ENCODE measurements around the gene ADCY5.

Gene ADCY5

DNA sequence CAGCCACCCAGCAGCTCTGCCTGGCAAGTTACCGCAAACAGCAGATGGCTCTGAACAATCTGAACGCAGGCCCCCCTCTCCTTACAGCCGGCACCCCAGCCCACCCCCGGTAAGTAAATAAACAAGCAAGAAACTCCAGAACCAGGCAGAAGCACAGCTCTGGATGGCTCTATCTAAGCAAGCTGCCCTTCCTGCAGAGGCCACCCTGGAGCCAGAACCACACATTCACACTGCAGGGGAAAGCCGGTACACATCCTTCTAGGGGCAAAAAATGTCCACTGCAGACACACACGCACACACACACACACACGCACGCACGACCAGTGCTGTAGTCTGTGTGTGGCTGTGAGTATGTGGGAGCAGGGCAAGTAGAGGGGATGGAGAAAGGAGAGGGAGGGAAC is 63.9 kb downstream of the ADCY5 start:
- Histone ChIP-seq H3K9ac (ENCODE audit: low read length) (no peak overlapping the region), H3K27ac (ENCODE audit: low read depth, low read length) (peak overlapping the region; percentile 97), H3K4me1 (ENCODE audit: control insufficient read depth, insufficient read depth, low read length) (peaks cover 77% of the 10 kb centered on the region)

DNA sequence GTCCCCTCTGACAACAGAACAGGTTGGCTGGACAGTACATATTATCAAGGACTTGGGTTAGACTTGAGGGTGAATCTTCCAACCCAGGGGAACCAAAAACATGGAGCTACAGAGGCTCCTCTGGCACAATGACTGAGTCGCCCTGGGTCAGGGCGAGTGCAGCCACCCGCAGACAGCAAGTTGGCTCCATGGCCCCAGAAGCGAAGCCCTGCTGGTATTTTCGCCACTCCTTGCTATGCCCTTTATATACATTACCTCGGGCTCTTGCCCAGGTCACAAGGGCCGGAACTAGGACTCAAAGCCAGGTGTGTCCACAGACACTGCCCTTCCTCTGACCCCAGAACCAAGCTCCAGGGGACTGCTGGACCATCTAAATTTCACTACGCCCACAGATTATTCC is 64.6 kb downstream of the ADCY5 start:
- no peak overlapping the region for H3K4me3 ChIP-seq (ENCODE audit: low read length)
- peak overlapping the region; percentile 97 for H3K27ac ChIP-seq (ENCODE audit: low read depth, low read length)
- H3K4me1 ChIP-seq (ENCODE audit: control insufficient read depth, insufficient read depth, low read length) = peaks cover 77% of the 10 kb centered on the region
- no peaks in the 10 kb centered on the region for H3K27me3 ChIP-seq (ENCODE audit: control insufficient read depth, insufficient read depth, low read length)
- no peaks in the 10 kb centered on the region for H3K36me3 ChIP-seq (ENCODE audit: control insufficient read depth, insufficient read depth, low read length)
- H3K9ac ChIP-seq (ENCODE audit: low read length) = no peak overlapping the region

More for the DNA sequence above, 63.9 kb downstream of the ADCY5 start:
- Histone ChIP-seq H3K27me3 (ENCODE audit: control insufficient read depth, insufficient read depth, low read length) (no peaks in the 10 kb centered on the region), H3K36me3 (ENCODE audit: control insufficient read depth, insufficient read depth, low read length) (no peaks in the 10 kb centered on the region), H3K4me3 (ENCODE audit: low read length) (no peak overlapping the region)

DNA sequence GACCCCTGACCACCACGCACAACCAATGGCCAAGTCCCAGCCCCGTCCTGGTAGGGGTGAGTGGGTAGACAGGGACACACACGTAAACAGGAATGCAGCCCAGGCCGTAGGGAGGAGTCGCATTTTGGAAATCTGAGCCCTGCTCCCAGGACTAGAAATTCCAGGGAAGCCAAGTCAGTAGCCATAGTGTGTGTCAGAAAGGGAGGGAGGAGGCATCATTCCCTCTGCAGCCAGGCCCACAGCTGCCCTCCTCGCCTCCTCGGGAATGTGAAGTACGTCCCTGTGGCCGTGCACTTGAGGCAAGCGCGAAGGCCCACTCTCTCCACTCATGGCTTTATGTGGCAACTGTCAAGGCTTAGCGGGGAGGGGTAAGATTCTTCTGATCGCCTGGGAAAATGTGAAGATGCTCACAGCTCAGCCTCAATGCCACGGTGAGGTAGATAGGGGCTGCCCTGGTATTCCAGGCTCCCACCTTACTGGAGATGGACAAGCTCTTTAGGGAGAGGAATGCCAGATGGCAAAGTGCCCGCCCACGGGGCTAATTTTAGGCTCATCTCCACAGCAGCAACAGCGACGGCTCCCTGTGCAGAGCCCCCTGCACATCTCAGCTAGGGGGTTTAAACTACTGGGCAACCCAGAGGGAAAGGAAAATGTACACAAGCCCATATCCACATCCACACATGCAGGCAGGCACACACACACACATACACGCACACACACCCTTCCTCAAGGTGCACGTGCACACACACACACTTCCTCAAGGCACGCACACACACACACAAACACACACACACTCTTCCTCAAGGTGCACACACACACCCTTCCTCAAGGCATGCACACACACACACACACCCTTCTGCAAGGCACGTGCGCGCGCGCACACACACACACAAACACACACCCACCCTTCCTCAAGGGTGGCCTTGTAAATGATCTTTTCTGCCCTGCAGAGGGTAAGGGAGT is 65.5 kb downstream of the ADCY5 start:
- H3K4me1 ChIP-seq (ENCODE audit: control insufficient read depth, insufficient read depth, low read length) = peaks cover 69% of the 10 kb centered on the region
- H3K4me3 ChIP-seq (ENCODE audit: low read length) = no peak overlapping the region
- no peak overlapping the region for H3K9ac ChIP-seq (ENCODE audit: low read length)
- no peaks in the 10 kb centered on the region for H3K27me3 ChIP-seq (ENCODE audit: control insufficient read depth, insufficient read depth, low read length)
- H3K27ac ChIP-seq (ENCODE audit: low read depth, low read length) = peak overlapping the region; percentile 97
- no peaks in the 10 kb centered on the region for H3K36me3 ChIP-seq (ENCODE audit: control insufficient read depth, insufficient read depth, low read length)

- peak overlapping the region; percentile 11 for H3K27ac ChIP-seq (ENCODE audit: low read depth, low read length)
- peaks cover 59% of the 10 kb centered on the region for H3K4me1 ChIP-seq (ENCODE audit: control insufficient read depth, insufficient read depth, low read length)
- H3K4me3 ChIP-seq (ENCODE audit: low read length) = no peak overlapping the region
- H3K27me3 ChIP-seq (ENCODE audit: control insufficient read depth, insufficient read depth, low read length) = no peaks in the 10 kb centered on the region
- no peak overlapping the region for H3K9ac ChIP-seq (ENCODE audit: low read length)
- no peaks in the 10 kb centered on the region for H3K36me3 ChIP-seq (ENCODE audit: control insufficient read depth, insufficient read depth, low read length)
These were observed 68.6 kb downstream of the ADCY5 start for GRCh38 chr3:123380261-123380660.

GRCh38 chr3:123379041-123379830 is 69.7 kb downstream of the ADCY5 start:
- H3K9ac ChIP-seq (ENCODE audit: low read length) = no peak overlapping the region
- no peaks in the 10 kb centered on the region for H3K36me3 ChIP-seq (ENCODE audit: control insufficient read depth, insufficient read depth, low read length)
- H3K27ac ChIP-seq (ENCODE audit: low read depth, low read length) = no peak overlapping the region
- H3K27me3 ChIP-seq (ENCODE audit: control insufficient read depth, insufficient read depth, low read length) = no peaks in the 10 kb centered on the region
- no peak overlapping the region for H3K4me3 ChIP-seq (ENCODE audit: low read length)
- peaks cover 59% of the 10 kb centered on the region for H3K4me1 ChIP-seq (ENCODE audit: control insufficient read depth, insufficient read depth, low read length)

DNA sequence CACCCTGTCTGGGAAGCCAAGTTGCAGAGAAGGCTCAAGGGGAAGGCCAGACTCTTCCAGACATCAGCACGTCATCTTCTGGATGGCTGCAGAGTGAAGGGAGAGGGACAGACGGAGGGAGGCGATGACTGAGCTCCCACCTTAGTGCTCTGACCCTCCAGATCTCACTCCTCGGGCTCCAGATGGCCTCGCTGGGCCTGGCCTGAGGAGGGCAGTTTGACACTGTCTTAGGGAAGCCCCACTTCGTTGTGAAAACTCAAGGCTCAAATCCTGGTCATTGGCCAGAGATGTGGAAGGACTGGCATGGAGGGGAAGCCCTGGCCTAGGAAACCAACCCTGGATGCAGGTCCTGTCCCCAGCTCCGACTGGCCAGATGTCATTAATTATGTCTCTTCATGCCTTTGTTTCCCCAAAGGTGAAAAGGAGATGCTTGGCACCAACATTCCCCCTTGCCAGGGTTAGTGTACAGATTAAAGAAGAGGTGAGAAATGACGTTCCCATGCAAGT is 70.4 kb downstream of the ADCY5 start:
- Histone ChIP-seq H3K9ac (ENCODE audit: low read length) (no peak overlapping the region), H3K27ac (ENCODE audit: low read depth, low read length) (no peak overlapping the region), H3K4me1 (ENCODE audit: control insufficient read depth, insufficient read depth, low read length) (peaks cover 57% of the 10 kb centered on the region), H3K4me3 (ENCODE audit: low read length) (no peak overlapping the region), H3K27me3 (ENCODE audit: control insufficient read depth, insufficient read depth, low read length) (no peaks in the 10 kb centered on the region), H3K36me3 (ENCODE audit: control insufficient read depth, insufficient read depth, low read length) (no peaks in the 10 kb centered on the region)

DNA sequence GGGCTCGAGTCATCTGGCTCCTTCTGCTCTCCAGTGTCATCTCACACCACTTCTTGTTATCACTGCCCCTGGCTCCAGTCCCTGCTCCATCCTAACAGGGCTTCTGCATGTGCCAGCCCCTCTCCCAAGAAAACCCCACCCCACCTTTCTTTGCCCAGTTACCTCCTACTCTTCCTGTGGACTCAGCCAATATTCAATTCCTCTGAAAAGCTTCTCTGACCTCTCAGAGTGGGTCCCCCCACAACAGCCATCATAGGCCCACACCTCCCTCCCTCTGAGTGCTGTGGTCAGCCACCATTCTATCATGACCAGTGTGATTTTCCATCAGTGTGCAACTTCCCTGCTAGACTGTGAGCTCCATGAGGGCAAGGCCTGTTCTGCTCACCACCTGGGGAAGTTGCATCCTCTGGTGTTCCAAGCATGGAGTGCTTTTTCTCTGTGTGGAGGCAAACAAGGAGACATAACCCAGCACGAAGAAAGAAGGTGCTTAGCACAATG is 71.6 kb downstream of the ADCY5 start:
- H3K4me1 ChIP-seq (ENCODE audit: control insufficient read depth, insufficient read depth, low read length) = peaks cover 62% of the 10 kb centered on the region

GRCh38 chr3:123376451-123377242 is 72.2 kb downstream of the ADCY5 start:
- H3K4me1 ChIP-seq (ENCODE audit: control insufficient read depth, insufficient read depth, low read length) = peaks cover 65% of the 10 kb centered on the region

More for the DNA sequence above, 71.6 kb downstream of the ADCY5 start:
- Histone ChIP-seq H3K27me3 (ENCODE audit: control insufficient read depth, insufficient read depth, low read length) (no peaks in the 10 kb centered on the region), H3K9ac (ENCODE audit: low read length) (no peak overlapping the region), H3K27ac (ENCODE audit: low read depth, low read length) (peak overlapping the region; percentile 21), H3K36me3 (ENCODE audit: control insufficient read depth, insufficient read depth, low read length) (no peaks in the 10 kb centered on the region), H3K4me3 (ENCODE audit: low read length) (no peak overlapping the region)

GRCh38 chr3:123375014-123375940 is 73.6 kb downstream of the ADCY5 start:
- H3K4me1 ChIP-seq (ENCODE audit: control insufficient read depth, insufficient read depth, low read length) = peaks cover 69% of the 10 kb centered on the region

More at GRCh38 chr3:123376451-123377242, 72.2 kb downstream of the ADCY5 start:
- Histone ChIP-seq H3K27ac (ENCODE audit: low read depth, low read length) (peak overlapping the region; percentile 21), H3K9ac (ENCODE audit: low read length) (no peak overlapping the region), H3K4me3 (ENCODE audit: low read length) (no peak overlapping the region), H3K27me3 (ENCODE audit: control insufficient read depth, insufficient read depth, low read length) (no peaks in the 10 kb centered on the region), H3K36me3 (ENCODE audit: control insufficient read depth, insufficient read depth, low read length) (no peaks in the 10 kb centered on the region)

GRCh38 chr3:123374016-123374415 is 74.9 kb downstream of the ADCY5 start:
- H3K27me3 ChIP-seq (ENCODE audit: control insufficient read depth, insufficient read depth, low read length) = no peaks in the 10 kb centered on the region
- H3K4me3 ChIP-seq (ENCODE audit: low read length) = peak overlapping the region; percentile 18
- peak overlapping the region; percentile 33 for H3K27ac ChIP-seq (ENCODE audit: low read depth, low read length)
- H3K4me1 ChIP-seq (ENCODE audit: control insufficient read depth, insufficient read depth, low read length) = peaks cover 66% of the 10 kb centered on the region
- no peaks in the 10 kb centered on the region for H3K36me3 ChIP-seq (ENCODE audit: control insufficient read depth, insufficient read depth, low read length)
- H3K9ac ChIP-seq (ENCODE audit: low read length) = no peak overlapping the region

More at GRCh38 chr3:123375014-123375940, 73.6 kb downstream of the ADCY5 start:
- no peak overlapping the region for H3K4me3 ChIP-seq (ENCODE audit: low read length)
- H3K27ac ChIP-seq (ENCODE audit: low read depth, low read length) = peak overlapping the region; percentile 33
- no peaks in the 10 kb centered on the region for H3K36me3 ChIP-seq (ENCODE audit: control insufficient read depth, insufficient read depth, low read length)
- no peak overlapping the region for H3K9ac ChIP-seq (ENCODE audit: low read length)
- H3K27me3 ChIP-seq (ENCODE audit: control insufficient read depth, insufficient read depth, low read length) = no peaks in the 10 kb centered on the region

DNA sequence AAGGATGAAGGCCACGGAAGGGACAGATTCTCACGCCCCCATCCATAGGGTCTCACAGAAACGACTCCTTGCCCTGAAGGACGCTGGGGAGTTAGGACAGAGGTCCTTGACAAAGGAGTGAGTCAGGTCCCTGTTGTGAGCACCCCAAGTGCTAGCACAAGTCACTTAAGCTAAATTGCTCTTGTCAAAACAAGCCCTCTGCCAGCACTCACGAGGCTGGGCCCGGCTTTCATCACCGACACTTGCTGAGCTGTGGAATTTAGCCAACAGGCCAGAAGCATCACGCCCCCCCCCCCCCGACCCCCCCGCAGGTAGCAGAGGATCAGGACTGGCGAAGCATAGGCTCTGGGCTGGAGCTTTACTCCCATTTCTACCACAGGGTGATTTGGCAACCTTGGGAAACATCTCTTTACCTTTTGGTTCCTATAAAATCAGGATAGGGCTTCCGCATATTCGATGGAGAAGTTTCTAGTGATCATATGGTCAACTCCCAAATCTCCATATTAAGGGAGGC is 75.4 kb downstream of the ADCY5 start:
- Histone ChIP-seq H3K27ac (ENCODE audit: low read depth, low read length) (peak overlapping the region; percentile 84), H3K4me1 (ENCODE audit: control insufficient read depth, insufficient read depth, low read length) (peaks cover 66% of the 10 kb centered on the region), H3K4me3 (ENCODE audit: low read length) (no peak overlapping the region), H3K36me3 (ENCODE audit: control insufficient read depth, insufficient read depth, low read length) (no peaks in the 10 kb centered on the region), H3K27me3 (ENCODE audit: control insufficient read depth, insufficient read depth, low read length) (no peaks in the 10 kb centered on the region), H3K9ac (ENCODE audit: low read length) (no peak overlapping the region)
